ENCODE measurements around the gene NPTXR.

NPTXR gene

DNA sequence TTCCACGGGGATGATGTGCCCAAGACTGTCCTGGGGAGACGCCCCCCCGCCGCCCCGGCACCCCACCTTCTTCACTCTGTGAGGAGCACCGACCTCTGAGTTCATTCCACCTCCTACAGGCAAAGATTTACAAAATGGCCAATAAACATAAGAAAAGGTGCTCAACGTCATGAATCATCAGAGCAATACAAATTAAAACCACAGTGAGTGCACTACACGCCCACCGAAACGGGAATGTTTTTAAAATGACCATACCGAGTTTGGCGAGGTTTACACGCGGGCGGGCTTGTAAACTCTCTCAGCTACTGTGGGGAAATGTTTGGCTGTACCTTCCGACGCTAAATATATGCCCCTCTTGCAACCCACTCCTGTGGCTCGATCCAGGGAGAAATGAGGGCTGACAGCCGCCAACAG lies 7.9 kb downstream of the NPTXR start:
- Mint-ChIP-seq H3K9me3 (no peaks in the 10 kb centered on the region), H3K4me3 (no peak overlapping the region), H3K27me3 (peaks cover 34% of the 10 kb centered on the region), H3K36me3 (no peaks in the 10 kb centered on the region), H3K27ac (no peak overlapping the region), H3K4me1 (peaks cover 4% of the 10 kb centered on the region)
- ATAC-seq (ENCODE audit: low read depth) = no peak
- no peak for DNase-seq (ENCODE audit: low spot score in 2 of 2)

DNA sequence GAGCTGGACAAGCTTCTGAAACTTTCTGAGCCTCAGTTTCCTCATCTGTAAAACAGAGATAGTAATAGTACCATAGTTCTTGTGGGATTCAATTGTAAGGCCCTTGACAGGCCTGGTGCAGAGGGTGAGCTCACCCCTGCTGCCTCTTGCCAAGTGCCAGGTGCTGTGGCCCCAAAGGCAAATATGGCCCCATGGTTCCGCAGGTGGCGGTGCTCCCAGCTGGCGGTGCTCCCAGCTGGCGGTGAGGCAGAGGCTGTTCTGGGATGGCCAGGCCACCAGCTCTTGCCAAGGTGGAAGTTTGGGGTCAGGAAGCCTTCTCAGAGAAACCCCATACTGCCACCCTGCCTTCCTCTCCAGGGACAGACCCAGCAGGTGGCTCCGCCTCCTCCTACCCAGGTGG lies 8.8 kb downstream of the NPTXR start:
- Mint-ChIP-seq H3K4me3 (no peak overlapping the region), H3K9me3 (no peaks in the 10 kb centered on the region), H3K4me1 (no peaks in the 10 kb centered on the region), H3K36me3 (no peaks in the 10 kb centered on the region), H3K27me3 (peaks cover 25% of the 10 kb centered on the region), H3K27ac (no peak overlapping the region)
- ATAC-seq (ENCODE audit: low read depth) = no peak
- no peak for DNase-seq (ENCODE audit: low spot score in 2 of 2)

DNA sequence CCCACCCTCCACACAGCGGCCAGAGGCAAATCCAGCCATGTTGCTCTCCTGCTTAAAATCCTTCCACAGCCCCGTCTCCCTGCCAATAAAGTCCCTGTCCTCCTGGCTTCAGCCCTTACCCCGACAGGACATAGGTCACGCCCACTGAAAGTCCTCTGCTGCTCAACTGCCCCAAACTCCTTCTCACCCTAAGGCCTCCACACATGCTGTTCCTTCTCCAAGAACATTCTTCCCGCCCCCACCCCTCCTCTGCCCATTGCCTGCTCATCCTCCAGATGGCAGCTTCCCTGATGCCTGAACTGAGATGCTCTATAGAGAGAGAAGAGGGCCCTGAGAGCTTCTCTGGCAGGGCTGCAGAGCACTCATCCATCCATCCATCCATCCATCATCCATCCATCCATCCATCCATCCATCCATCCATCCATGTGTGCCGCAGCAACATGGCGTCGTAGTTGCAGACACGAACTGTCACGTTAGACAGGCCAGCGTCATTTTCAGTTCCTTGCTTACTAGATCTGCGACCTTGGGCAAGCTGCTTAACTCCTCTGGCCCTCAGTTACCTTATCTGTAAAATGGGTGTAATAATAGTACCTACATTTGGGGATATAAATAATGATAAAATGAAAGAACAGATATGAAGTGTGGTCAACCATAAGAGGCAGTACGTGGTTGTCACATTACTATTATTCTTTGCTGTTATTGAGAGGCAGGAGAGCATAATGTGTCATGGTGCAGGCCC lies 9.4 kb downstream of the NPTXR start:
- H3K9me3 Mint-ChIP-seq = no peaks in the 10 kb centered on the region
- no peak overlapping the region for H3K4me3 Mint-ChIP-seq
- no peaks in the 10 kb centered on the region for H3K4me1 Mint-ChIP-seq
- no peaks in the 10 kb centered on the region for H3K36me3 Mint-ChIP-seq
- H3K27me3 Mint-ChIP-seq = peaks cover 21% of the 10 kb centered on the region
- ATAC-seq (ENCODE audit: low read depth) (no peak), DNase-seq (ENCODE audit: low spot score in 2 of 2) (no peak)
- H3K27ac Mint-ChIP-seq = no peak overlapping the region

DNA sequence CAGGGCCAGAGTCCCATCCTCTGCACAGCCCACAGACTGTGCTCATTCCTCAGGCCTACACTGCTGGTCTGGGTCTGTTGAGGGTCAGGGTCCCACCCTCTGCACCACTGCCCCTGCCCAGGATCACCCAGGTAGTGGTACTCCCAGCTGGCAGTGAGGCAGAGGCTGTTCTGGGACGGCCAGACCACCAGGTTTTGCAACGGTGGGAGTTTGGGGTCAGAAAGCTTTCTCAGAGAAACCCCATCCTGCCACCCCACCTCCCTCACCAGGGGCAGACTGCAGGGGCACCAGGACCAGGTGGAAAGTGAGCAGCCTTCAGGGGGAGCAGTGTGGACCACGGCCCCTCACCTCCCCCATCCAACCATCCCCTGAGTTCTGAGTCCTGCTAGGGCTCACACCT lies 10.8 kb downstream of the NPTXR start:
- Mint-ChIP-seq H3K27ac (no peak overlapping the region), H3K9me3 (no peaks in the 10 kb centered on the region), H3K27me3 (peaks cover 14% of the 10 kb centered on the region), H3K4me1 (no peaks in the 10 kb centered on the region), H3K4me3 (no peak overlapping the region), H3K36me3 (no peaks in the 10 kb centered on the region)
- ATAC-seq (ENCODE audit: low read depth) (no peak), DNase-seq (ENCODE audit: low spot score in 2 of 2) (no peak)

DNA sequence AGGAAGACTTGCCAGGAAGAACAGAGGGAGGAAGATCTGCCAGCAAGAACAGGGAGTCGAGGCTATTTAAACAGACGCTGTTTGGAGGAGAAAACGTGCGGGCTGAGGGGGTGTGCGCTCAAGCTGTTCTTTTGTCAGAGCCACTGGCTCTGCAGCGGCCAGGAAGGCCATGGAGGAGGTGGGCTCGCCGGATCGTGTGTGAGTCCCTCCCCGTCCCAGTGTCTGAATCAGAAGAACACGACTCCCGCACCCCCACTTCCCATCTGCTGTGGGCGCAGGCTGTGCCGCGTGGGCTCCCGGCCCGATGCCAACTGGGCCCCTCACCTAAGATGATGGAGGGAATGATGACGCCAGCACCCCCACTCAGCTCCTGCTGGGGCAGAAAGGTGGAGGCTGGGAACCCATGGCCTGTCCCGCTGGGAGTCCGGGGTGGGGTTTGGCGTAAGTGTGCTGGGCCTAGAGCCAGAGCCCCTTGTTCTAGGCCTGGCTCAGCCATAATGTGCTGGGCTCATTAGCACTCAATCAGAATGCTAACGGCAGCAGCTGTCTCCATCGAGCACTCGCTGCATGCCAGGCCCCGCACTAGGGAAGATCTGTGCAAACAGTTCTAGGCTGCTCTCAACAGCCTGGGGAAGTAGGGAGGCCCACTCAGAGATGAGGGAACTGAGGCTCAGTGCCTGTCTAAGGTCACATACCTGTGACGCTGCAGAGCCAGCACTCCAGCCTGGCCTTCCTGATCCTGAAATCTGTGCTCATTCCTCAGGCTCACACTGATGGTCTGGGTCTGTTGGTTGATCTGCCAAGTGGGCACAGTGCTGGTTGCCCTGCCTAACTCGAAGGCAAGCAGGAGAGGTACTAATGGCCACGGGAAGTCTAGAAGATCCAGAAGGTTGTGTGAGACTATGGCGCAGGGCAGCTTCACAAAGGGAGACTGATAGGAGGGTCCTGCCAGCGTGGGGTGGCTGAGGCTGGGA lies 11.5 kb downstream of the NPTXR start:
- Mint-ChIP-seq H3K4me1 (no peaks in the 10 kb centered on the region), H3K27ac (no peak overlapping the region), H3K36me3 (no peaks in the 10 kb centered on the region), H3K27me3 (peaks cover 11% of the 10 kb centered on the region), H3K9me3 (no peaks in the 10 kb centered on the region), H3K4me3 (no peak overlapping the region)
- ATAC-seq (ENCODE audit: low read depth) (no peak), DNase-seq (ENCODE audit: low spot score in 2 of 2) (no peak)

DNA sequence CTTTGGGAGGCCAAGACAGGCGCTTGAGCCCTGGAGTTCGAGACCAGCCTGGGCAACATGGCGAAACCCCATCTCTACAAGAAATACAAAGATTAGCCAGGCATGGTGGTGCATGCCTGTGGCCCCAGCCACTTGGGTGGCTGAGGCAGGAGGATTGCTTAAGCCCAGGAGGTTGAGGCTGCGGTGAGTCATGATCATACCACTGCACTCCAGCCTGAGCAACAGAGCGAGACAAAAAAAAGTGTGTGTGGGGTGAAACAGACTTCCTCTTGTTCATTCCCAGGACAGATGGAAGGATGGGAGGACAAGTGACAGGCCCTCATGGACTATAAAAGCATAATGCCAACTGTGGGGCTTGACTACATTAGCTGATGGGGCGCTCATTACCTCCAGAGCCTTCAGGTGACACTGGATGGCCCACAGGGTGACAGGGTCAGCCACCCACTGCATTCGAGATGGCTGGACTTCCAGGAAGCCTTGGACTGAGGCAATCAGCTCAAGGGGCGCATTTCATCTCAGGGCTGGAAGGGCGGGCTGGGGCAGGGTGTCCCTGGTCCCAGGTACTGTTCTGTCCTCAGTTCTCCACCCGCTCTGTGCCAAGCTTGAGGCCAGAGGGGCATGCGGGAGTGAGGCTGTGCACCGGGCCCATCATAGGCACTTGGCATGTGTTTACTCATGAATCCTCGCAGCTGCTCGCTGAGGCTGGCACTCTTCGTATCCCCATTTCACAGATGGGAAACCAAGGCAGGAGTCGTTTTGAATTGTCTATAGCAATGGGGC lies 12.5 kb downstream of the NPTXR start:
- Mint-ChIP-seq H3K36me3 (no peaks in the 10 kb centered on the region), H3K4me3 (no peak overlapping the region), H3K9me3 (no peaks in the 10 kb centered on the region), H3K27ac (no peak overlapping the region), H3K4me1 (no peaks in the 10 kb centered on the region), H3K27me3 (peaks cover 9% of the 10 kb centered on the region)
- ATAC-seq (ENCODE audit: low read depth) (no peak), DNase-seq (ENCODE audit: low spot score in 2 of 2) (no peak)

DNA sequence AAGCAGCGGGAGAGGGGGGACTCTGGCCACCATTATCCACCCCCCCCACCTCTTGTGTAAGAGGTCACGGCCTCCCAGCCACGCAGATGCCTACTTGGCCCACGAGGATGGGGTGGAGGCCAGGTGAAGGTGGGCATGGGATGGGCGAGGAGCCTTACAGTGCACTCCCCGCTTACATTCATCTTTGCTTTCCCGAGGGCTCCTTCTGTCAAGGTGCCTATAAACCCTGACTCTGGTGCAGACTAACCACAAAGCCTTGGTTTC lies 13.1 kb downstream of the NPTXR start:
- ATAC-seq (ENCODE audit: low read depth) = no peak
- DNase-seq (ENCODE audit: low spot score in 2 of 2) = no peak
- Mint-ChIP-seq H3K27me3 (peaks cover 7% of the 10 kb centered on the region), H3K27ac (no peak overlapping the region), H3K36me3 (no peaks in the 10 kb centered on the region), H3K4me3 (no peak overlapping the region), H3K9me3 (no peaks in the 10 kb centered on the region), H3K4me1 (no peaks in the 10 kb centered on the region)

DNA sequence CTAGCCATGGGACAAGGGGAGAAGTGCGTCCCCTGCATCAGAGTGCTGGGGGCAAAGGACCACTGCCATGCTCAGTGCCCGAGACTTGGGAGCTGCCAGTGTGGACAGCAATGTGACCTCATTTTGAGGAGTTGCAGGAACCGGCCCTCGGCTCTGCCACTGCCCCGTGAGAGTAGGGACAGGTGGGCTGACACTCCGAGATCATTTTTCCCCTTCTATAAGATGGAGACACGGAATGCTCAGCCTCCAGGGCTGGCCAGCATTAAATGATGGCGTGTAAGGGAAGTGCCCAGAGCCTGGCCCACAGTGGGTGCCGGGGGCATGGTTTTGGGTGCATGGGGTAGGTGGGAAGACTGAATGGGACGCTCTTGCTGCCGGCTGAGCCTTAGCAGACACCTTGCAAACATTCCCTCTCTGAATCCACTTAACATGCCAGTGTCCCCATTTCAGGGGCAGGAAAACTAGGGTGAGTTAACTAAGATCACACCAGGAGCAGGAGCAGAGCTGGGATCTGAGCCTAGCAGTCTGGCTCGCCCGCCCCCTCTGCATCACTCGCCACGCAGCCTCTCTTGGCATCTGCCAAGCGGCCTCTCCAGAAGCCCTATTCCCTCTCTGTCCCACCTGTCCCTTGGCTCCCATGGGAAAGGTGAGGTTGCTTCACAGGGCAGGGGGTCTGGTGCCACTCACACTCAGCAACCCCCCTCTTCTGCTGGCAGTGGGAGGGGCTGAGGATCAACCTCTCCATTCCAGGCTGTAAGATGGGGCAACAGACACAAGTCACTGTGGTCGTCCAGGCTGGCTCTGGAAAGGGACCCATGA lies 13.6 kb downstream of the NPTXR start:
- ATAC-seq (ENCODE audit: low read depth) = no peak
- H3K27ac Mint-ChIP-seq = no peak overlapping the region
- H3K4me1 Mint-ChIP-seq = no peaks in the 10 kb centered on the region
- no peak for DNase-seq (ENCODE audit: low spot score in 2 of 2)
- H3K4me3 Mint-ChIP-seq = no peak overlapping the region
- no peaks in the 10 kb centered on the region for H3K36me3 Mint-ChIP-seq
- peaks cover 7% of the 10 kb centered on the region for H3K27me3 Mint-ChIP-seq
- no peaks in the 10 kb centered on the region for H3K9me3 Mint-ChIP-seq

DNA sequence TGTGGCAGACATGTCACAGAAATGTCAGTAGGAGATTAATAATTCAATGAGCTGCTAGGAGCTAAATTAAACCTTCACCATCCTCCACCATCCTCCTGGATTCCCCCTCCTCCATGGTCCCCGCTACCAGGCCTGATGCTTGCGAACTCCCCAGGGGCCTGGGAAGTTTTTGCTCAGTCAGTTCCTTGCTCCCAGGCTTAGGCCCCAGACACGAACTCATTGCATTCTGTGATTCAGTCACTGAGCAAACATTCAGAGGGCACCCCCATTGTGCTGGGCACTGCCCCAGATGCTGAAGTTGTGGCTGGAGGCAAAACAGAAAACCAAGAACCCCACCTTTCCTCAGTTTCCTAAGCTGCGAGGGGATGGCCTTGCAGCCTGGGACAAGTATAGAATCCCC lies 14.3 kb downstream of the NPTXR start:
- Mint-ChIP-seq H3K36me3 (no peaks in the 10 kb centered on the region), H3K27ac (no peak overlapping the region), H3K4me1 (no peaks in the 10 kb centered on the region), H3K4me3 (no peak overlapping the region), H3K9me3 (no peaks in the 10 kb centered on the region), H3K27me3 (peaks cover 6% of the 10 kb centered on the region)
- DNase-seq (ENCODE audit: low spot score in 2 of 2) (no peak), ATAC-seq (ENCODE audit: low read depth) (no peak)

DNA sequence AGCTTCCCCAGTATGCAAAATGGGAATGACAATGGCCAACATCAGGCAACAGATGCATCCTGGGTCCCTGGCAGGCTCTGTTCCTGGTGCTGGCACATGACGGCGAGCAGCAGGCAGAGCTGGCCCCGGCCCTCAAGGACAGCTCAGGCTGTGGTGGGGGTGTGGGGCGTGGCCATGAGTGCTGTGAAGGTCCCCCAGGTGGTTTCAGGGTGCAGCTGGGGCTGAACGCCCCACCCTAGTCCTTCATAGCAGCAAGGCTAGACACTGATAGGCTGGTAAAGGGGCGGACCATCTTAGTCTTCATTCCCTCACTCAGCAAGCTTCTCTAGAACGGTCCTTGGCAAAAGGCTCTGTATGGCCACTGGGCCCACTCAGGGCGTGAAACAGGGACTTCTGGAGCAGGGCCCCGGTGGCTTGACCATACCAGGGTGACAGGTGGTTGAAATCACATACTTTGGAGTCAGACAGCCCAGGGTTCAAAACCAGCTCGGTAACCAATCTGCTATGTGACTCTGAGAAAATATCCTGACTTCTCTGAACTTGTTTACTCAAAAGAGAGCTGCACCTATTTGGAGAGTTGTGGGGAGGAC lies 15.1 kb downstream of the NPTXR start:
- H3K9me3 Mint-ChIP-seq = no peaks in the 10 kb centered on the region
- H3K4me3 Mint-ChIP-seq = no peak overlapping the region
- peaks cover 4% of the 10 kb centered on the region for H3K27me3 Mint-ChIP-seq
- ATAC-seq (ENCODE audit: low read depth) (no peak), DNase-seq (ENCODE audit: low spot score in 2 of 2) (no peak)
- H3K27ac Mint-ChIP-seq = no peak overlapping the region
- no peaks in the 10 kb centered on the region for H3K36me3 Mint-ChIP-seq
- H3K4me1 Mint-ChIP-seq = no peaks in the 10 kb centered on the region

DNA sequence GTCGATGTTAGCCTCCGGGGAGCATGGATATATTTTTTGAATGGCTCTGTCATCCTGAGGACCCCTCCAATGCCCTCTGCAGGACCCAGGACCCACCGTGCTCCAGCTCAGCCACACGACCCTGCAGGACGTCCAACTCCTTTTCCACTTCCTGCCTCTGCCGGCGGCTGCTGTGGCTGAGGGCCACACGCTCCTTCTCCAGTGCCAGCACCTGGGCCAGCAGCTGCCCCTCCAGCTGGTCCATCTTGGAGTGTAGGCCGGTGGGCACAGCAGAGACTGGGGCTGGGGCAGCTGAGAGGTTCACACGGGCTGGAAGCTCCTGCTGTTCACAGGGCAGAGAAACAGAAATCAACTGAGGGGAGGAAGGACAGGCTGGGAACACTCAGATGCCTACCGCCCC lies 15.6 kb downstream of the NPTXR start:
- no peak overlapping the region for H3K4me3 Mint-ChIP-seq
- peaks cover 5% of the 10 kb centered on the region for H3K27me3 Mint-ChIP-seq
- no peaks in the 10 kb centered on the region for H3K36me3 Mint-ChIP-seq
- DNase-seq (ENCODE audit: low spot score in 2 of 2) (no peak), ATAC-seq (ENCODE audit: low read depth) (no peak)
- no peaks in the 10 kb centered on the region for H3K4me1 Mint-ChIP-seq
- no peak overlapping the region for H3K27ac Mint-ChIP-seq
- H3K9me3 Mint-ChIP-seq = no peaks in the 10 kb centered on the region

DNA sequence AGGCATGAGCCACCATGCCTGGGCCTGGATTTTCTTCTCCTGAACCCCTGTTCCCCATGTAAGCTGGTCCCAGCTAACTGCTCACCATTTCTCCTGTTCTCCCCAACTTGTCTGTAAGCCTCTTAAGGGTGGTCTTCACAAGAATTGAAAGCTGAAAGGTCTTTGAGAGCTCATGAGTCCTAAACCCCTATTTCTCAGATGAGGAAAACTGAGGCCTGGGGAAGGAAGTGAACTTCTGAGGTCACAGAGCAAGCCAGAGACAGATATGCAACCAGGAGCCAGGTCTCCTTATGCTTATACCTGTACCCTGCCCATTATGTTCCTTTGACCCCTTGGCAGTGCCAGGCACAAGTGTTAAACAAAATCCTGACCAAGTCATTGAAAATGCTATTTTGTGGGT lies 16.3 kb downstream of the NPTXR start:
- Mint-ChIP-seq H3K36me3 (no peaks in the 10 kb centered on the region), H3K4me3 (no peak overlapping the region), H3K4me1 (no peaks in the 10 kb centered on the region), H3K27me3 (peaks cover 5% of the 10 kb centered on the region), H3K27ac (no peak overlapping the region), H3K9me3 (no peaks in the 10 kb centered on the region)
- DNase-seq (ENCODE audit: low spot score in 2 of 2) (no peak), ATAC-seq (ENCODE audit: low read depth) (no peak)

DNA sequence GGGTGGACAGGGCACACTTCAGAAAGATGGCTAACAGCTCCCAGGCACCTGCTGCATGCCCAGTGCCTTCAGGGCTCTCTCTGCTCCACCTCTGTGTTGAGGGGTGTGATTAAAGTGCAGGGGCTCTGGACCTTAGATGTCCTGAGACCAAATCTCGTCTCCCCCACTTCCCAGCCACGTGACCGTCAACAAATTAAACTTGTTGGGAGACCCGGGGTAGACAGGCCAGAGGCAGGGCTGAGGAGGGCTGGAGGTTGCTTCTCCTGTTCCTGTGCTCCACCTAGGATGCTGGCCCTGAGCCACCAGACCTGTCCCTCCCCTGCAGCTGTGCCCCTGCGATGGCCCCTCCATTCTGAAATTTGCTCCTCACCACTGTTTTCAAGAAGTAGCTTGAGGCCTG lies 17.0 kb downstream of the NPTXR start:
- DNase-seq (ENCODE audit: low spot score in 2 of 2) = no peak
- Mint-ChIP-seq H3K36me3 (no peaks in the 10 kb centered on the region), H3K4me1 (no peaks in the 10 kb centered on the region), H3K27me3 (peaks cover 4% of the 10 kb centered on the region), H3K9me3 (no peaks in the 10 kb centered on the region), H3K4me3 (no peak overlapping the region), H3K27ac (no peak overlapping the region)
- no peak for ATAC-seq (ENCODE audit: low read depth)

Data from memory B cell (primary cell).